ENCODE data around the gene INCENP. TPM values are rescaled to one million over a fixed set of nuclear protein-coding genes. Genes with fewer than 3 reads are reported as not detected.

Gene INCENP
- total RNA-seq, 1 donor from 2014 or later, result 21.6 TPM

GRCh38 chr11:62129590-62130282 is 5.9 kb downstream of the INCENP start:
- Histone ChIP-seq H3K9me3 (no peaks in the 10 kb centered on the region), H3K4me1 (peaks cover 11% of the 10 kb centered on the region), H3K36me3 (peaks cover 45% of the 10 kb centered on the region), H3K4me3 (no peak overlapping the region), H3K27me3 (ENCODE audit: low read depth) (no peaks in the 10 kb centered on the region), H3K27ac (no peak overlapping the region)
- ATAC-seq (no peak), DNase-seq (no peak)
- intact Hi-C loops (cut with DNase I), result no loop called here
- no peak for TF ChIP-seq CTCF (IDR thresholded peaks at IDR 0.05)

GRCh38 chr11:62130283-62131169 is 6.7 kb downstream of the INCENP start:
- intact Hi-C loops (cut with DNase I), result no loop called here
- ATAC-seq, result no peak
- no peak for DNase-seq
- Histone ChIP-seq H3K4me1 (peaks cover 3% of the 10 kb centered on the region), H3K4me3 (no peak overlapping the region), H3K27me3 (ENCODE audit: low read depth) (no peaks in the 10 kb centered on the region), H3K9me3 (no peaks in the 10 kb centered on the region), H3K27ac (no peak overlapping the region), H3K36me3 (peaks cover 52% of the 10 kb centered on the region)
- TF ChIP-seq CTCF (IDR thresholded peaks at IDR 0.05), result no peak

GRCh38 chr11:62131170-62131464 is 7.3 kb downstream of the INCENP start:
- no peak for DNase-seq
- TF ChIP-seq CTCF (IDR thresholded peaks at IDR 0.05), result no peak
- Histone ChIP-seq H3K9me3 (no peaks in the 10 kb centered on the region), H3K4me1 (no peaks in the 10 kb centered on the region), H3K27me3 (ENCODE audit: low read depth) (no peaks in the 10 kb centered on the region), H3K27ac (no peak overlapping the region), H3K36me3 (peaks cover 52% of the 10 kb centered on the region), H3K4me3 (no peak overlapping the region)
- intact Hi-C loops (cut with DNase I), result no loop called here
- ATAC-seq, result no peak

DNA sequence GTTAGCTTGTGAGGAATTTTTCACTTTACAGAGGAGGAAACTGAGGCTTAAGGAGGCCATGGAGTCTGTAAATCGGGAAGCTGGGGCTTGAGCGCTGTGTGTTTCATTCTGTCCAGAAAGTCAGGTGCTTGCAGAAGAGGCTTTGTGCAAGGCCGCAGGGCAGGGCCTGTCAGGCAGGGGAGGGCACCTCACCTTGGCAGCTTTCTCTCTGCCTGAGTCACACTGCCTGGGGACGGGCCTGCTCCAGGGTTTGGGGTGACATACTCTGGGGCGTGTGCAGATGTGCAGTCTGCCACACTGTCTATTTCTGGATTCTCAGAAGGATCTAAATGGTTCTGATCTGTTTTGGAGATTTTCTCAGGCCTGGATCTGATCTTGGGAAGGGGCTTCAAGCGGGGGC is 8.4 kb downstream of the INCENP start:
- no peaks in the 10 kb centered on the region for H3K9me3 ChIP-seq
- no peak overlapping the region for H3K27ac ChIP-seq
- intact Hi-C loops (cut with DNase I), result no loop called here
- H3K27me3 ChIP-seq (ENCODE audit: low read depth), result no peaks in the 10 kb centered on the region
- no peak for ATAC-seq
- H3K4me3 ChIP-seq, result no peak overlapping the region
- no peak for DNase-seq
- TF ChIP-seq CTCF (IDR thresholded peaks at IDR 0.05), result no peak
- H3K4me1 ChIP-seq, result no peaks in the 10 kb centered on the region
- H3K36me3 ChIP-seq, result peaks cover 54% of the 10 kb centered on the region

DNA sequence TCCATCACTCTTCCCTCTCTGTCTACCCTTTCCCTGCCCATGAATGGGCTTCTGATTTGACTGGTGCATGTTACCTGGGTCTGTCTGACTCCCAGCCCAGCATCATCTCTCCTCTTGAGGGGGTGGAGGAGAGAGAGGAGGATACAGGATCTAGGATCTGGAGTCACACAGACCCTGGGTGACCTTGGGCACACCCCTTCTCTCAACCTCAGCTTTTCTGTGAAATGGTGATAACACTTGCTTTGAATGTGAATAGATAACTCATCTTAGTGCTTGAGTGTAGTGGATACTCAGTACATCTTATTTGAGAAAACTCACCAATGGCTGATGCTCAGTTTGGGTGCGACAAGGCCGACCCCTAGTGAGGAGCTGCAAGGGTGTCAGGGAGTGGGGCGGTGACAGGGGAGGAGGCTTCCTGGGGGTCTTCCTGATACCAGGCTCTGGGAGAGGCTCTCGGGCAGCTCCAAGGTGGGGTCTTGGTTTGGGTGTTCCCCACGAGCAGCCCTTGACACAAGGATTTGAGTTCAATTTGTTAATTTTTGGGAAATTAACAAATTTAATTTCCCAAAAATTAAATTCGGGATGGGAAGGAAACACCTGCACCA is 9.0 kb downstream of the INCENP start:
- ATAC-seq (no peak), DNase-seq (no peak)
- Histone ChIP-seq H3K27ac (no peak overlapping the region), H3K27me3 (ENCODE audit: low read depth) (no peaks in the 10 kb centered on the region), H3K4me1 (no peaks in the 10 kb centered on the region), H3K36me3 (peaks cover 58% of the 10 kb centered on the region), H3K9me3 (no peaks in the 10 kb centered on the region), H3K4me3 (no peak overlapping the region)
- intact Hi-C loops (cut with DNase I), result no loop called here
- no peak for TF ChIP-seq CTCF (IDR thresholded peaks at IDR 0.05)

Data from lower lobe of right lung (tissue), 2 donors.